Osteoblast (primary cell): ENCODE measurements around the gene NR0B1. TPM values are rescaled to one million over a fixed set of nuclear protein-coding genes. Genes with fewer than 3 reads are reported as not detected.

ENCODE experiments used
- DNase-seq: peaks from one replicate; pipeline ENCODE4 v3.0.0; 2011; ENCODE audit warnings: low spot score, mixed read lengths; ENCODE audit not compliant: insufficient read length; ENCODE audit errors: missing footprints
- H2AFZ ChIP-seq: 2 replicates; pipeline ENCODE4 v1.6.0; 2011; ENCODE audit warnings: mild to moderate bottlenecking, low read length
- H3K27ac ChIP-seq: 2 replicates; pipeline ENCODE4 v1.5.1; 2011; ENCODE audit warnings: mild to moderate bottlenecking, low read depth, low read length, moderate library complexity
- H3K27me3 ChIP-seq: 2 replicates; pipeline ENCODE4 v1.6.0; 2012; ENCODE audit warnings: mild to moderate bottlenecking, control low read depth, inconsistent platforms, low read length, moderate library complexity; ENCODE audit not compliant: insufficient read depth
- H3K36me3 ChIP-seq: 2 replicates; pipeline ENCODE4 v1.5.1; 2011; ENCODE audit warnings: mild to moderate bottlenecking, low read length, control low read depth, moderate library complexity; ENCODE audit not compliant: insufficient read depth
- H3K4me1 ChIP-seq: 2 replicates; pipeline ENCODE4 v1.5.1; 2011; ENCODE audit warnings: mild to moderate bottlenecking, low read length, control low read depth, moderate library complexity; ENCODE audit not compliant: insufficient read depth
- H3K4me2 ChIP-seq: 2 replicates; pipeline ENCODE4 v1.6.0; 2011; ENCODE audit warnings: mild to moderate bottlenecking, low read length; ENCODE audit not compliant: insufficient read depth
- H3K4me3 ChIP-seq: fragments of 200-600 bp; sonication (generic); 3 replicates; pipeline ENCODE4 v1.5.1; 2012; ENCODE audit warnings: mild to moderate bottlenecking, low read length, inconsistent platforms; ENCODE audit not compliant: insufficient read depth
- H3K79me2 ChIP-seq: 2 replicates; pipeline ENCODE4 v1.6.0; 2012; ENCODE audit warnings: mild to moderate bottlenecking, low read length, control low read depth, inconsistent platforms; ENCODE audit not compliant: insufficient read depth
- H3K9me3 ChIP-seq: 2 replicates; pipeline ENCODE4 v1.5.1; 2011; ENCODE audit warnings: low read depth, low read length, control low read depth
- H4K20me1 ChIP-seq: 2 replicates; pipeline ENCODE4 v1.6.0; 2012; ENCODE audit warnings: mild to moderate bottlenecking, low read length, control low read depth; ENCODE audit not compliant: insufficient read depth
- CTCF ChIP-seq: IDR thresholded peaks from 2 replicates; pipeline ENCODE4 v1.5.1; 2011; ENCODE audit warnings: mild to moderate bottlenecking, low read depth, low read length, moderate library complexity; ENCODE audit errors: extremely low read depth
- total RNA-seq: library from RNA; depleted of rRNA; stranded (reverse); fragments of >200 nt; gene quantifications from 2 replicates; pipeline ENCODE4 v1.2.3, GENCODE V29; 2012

NR0B1 gene
- 0.59 TPM in 1 of 2 replicates, not detected in the other for total RNA-seq

- Histone ChIP-seq H3K27me3 (peaks cover 18% of the 10 kb centered on the region), H4K20me1 (no peaks in the 10 kb centered on the region), H3K4me3 (no peak within 1 kb of the TSS), H2AFZ (no peak within 1 kb of the TSS), H3K4me2 (no peak within 1 kb of the TSS), H3K9me3 (no peaks in the 10 kb centered on the region), H3K79me2 (no peaks in the 10 kb centered on the region), H3K27ac (no peak within 1 kb of the TSS), H3K36me3 (no peaks in the 10 kb centered on the region), H3K4me1 (no peaks in the 10 kb centered on the region)
- no peak for TF ChIP-seq CTCF
- DNase-seq: no peak
These were observed at the start of gene NR0B1 for GRCh38 chrX:30309139-30309571. Gene NR0B1, minus strand, starts transcription at chrX:30309390. Its CDS starts 27 bp downstream, at chrX:30309363.

GRCh38 chrX:30349946-30350345 is 40.8 kb upstream of the NR0B1 start:
- Histone ChIP-seq H3K9me3 (no peaks in the 10 kb centered on the region), H4K20me1 (no peaks in the 10 kb centered on the region), H3K4me3 (no peak overlapping the region), H3K36me3 (no peaks in the 10 kb centered on the region), H2AFZ (no peak overlapping the region), H3K27me3 (no peaks in the 10 kb centered on the region), H3K27ac (no peak overlapping the region), H3K4me1 (no peaks in the 10 kb centered on the region), H3K79me2 (no peaks in the 10 kb centered on the region), H3K4me2 (no peak overlapping the region)
- no peak for TF ChIP-seq CTCF
- no peak for DNase-seq

GRCh38 chrX:30343206-30343605 is 34.0 kb upstream of the NR0B1 start:
- no peaks in the 10 kb centered on the region for H3K4me1 ChIP-seq
- H3K4me2 ChIP-seq: no peak overlapping the region
- no peaks in the 10 kb centered on the region for H3K9me3 ChIP-seq
- H3K36me3 ChIP-seq: no peaks in the 10 kb centered on the region
- TF ChIP-seq CTCF: no peak
- no peak for DNase-seq
- no peaks in the 10 kb centered on the region for H4K20me1 ChIP-seq
- no peak overlapping the region for H2AFZ ChIP-seq
- no peak overlapping the region for H3K27ac ChIP-seq
- no peaks in the 10 kb centered on the region for H3K79me2 ChIP-seq
- H3K4me3 ChIP-seq: no peak overlapping the region
- H3K27me3 ChIP-seq: no peaks in the 10 kb centered on the region

GRCh38 chrX:30340753-30341152 is 31.6 kb upstream of the NR0B1 start:
- Histone ChIP-seq H3K79me2 (no peaks in the 10 kb centered on the region), H3K4me2 (no peak overlapping the region), H3K4me1 (no peaks in the 10 kb centered on the region), H3K4me3 (no peak overlapping the region), H2AFZ (no peak overlapping the region), H3K9me3 (no peaks in the 10 kb centered on the region), H3K27me3 (no peaks in the 10 kb centered on the region), H3K36me3 (no peaks in the 10 kb centered on the region), H4K20me1 (no peaks in the 10 kb centered on the region), H3K27ac (no peak overlapping the region)
- no peak for DNase-seq
- no peak for TF ChIP-seq CTCF
